ENCODE results near the gene LMOD1. TPM values are rescaled to one million over a fixed set of nuclear protein-coding genes. Genes with fewer than 3 reads are reported as not detected.

The LMOD1 gene
- polyA plus RNA-seq, 3 donors = not detected

GRCh38 chr1:201921952-201922558 lies 24.3 kb downstream of the LMOD1 start:
- DNase-seq = no peak
- no peaks in the 10 kb centered on the region for H3K79me2 ChIP-seq (ENCODE audit: insufficient read depth, low read length)
- H3K27me3 Mint-ChIP-seq (ENCODE audit: low read depth in 3 of 3) = peaks cover 5 to 13% (median 7%) of the 10 kb centered on the region in 3 donors
- no peak overlapping the region for H3K9ac ChIP-seq (ENCODE audit: insufficient read depth, low read length, poor library complexity, severe bottlenecking)
- no peak overlapping the region for H3K27ac Mint-ChIP-seq
- H3K36me3 ChIP-seq (replicated peaks in 1 of 2; ENCODE audit: control insufficient read depth in 1 of 2, insufficient read depth in 2 of 2, low read length in 2 of 2) = no peaks in the 10 kb centered on the region
- H3K36me3 Mint-ChIP-seq = no peaks in the 10 kb centered on the region
- no peaks in the 10 kb centered on the region for H3K4me1 Mint-ChIP-seq
- H3K9me3 ChIP-seq (replicated peaks in 1 of 2; ENCODE audit: control insufficient read depth in 1 of 2, insufficient read depth in 1 of 2, low read length in 2 of 2) = no peaks in the 10 kb centered on the region
- H3K4me3 ChIP-seq (replicated peaks in 1 of 3; ENCODE audit: low read depth in 2 of 3, low read length in 3 of 3) = no peak overlapping the region
- peaks cover 3 to 27% (median 15%) of the 10 kb centered on the region in 7 donors for H3K9me3 Mint-ChIP-seq
- H3K4me1 ChIP-seq (ENCODE audit: control insufficient read depth in 1 of 2, insufficient read depth in 2 of 2, low read length in 2 of 2) = no peaks in the 10 kb centered on the region
- no peak overlapping the region for H3K27ac ChIP-seq (ENCODE audit: low read depth in 1 of 2, low read length in 2 of 2)
- H4K20me1 ChIP-seq (ENCODE audit: insufficient read depth, low read length) = no peaks in the 10 kb centered on the region
- no peak overlapping the region for H2AFZ ChIP-seq (ENCODE audit: insufficient read depth, low read depth, low read length, poor library complexity, severe bottlenecking)
- no peaks in the 10 kb centered on the region for H3K27me3 ChIP-seq (ENCODE audit: control insufficient read depth in 2 of 2, insufficient read depth in 2 of 2, low read length in 2 of 2)
- TF ChIP-seq, protein P1, sequence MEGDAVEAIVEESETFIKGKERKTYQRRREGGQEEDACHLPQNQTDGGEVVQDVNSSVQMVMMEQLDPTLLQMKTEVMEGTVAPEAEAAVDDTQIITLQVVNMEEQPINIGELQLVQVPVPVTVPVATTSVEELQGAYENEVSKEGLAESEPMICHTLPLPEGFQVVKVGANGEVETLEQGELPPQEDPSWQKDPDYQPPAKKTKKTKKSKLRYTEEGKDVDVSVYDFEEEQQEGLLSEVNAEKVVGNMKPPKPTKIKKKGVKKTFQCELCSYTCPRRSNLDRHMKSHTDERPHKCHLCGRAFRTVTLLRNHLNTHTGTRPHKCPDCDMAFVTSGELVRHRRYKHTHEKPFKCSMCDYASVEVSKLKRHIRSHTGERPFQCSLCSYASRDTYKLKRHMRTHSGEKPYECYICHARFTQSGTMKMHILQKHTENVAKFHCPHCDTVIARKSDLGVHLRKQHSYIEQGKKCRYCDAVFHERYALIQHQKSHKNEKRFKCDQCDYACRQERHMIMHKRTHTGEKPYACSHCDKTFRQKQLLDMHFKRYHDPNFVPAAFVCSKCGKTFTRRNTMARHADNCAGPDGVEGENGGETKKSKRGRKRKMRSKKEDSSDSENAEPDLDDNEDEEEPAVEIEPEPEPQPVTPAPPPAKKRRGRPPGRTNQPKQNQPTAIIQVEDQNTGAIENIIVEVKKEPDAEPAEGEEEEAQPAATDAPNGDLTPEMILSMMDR (IDR thresholded peaks at IDR 0.05) = no peak
- no peak overlapping the region for H3K4me2 ChIP-seq (replicated peaks; ENCODE audit: extremely low read depth, low read length, poor library complexity, severe bottlenecking)
- 100% methylated on average over 1 of the region's 3 CpGs for WGBS (ENCODE audit: insufficient coverage)
- no peak overlapping the region for H3K4me3 Mint-ChIP-seq
- intact Hi-C loops (cut with micrococcal nuclease) = no loop called here

GRCh38 chr1:201918343-201918742 lies 28.0 kb downstream of the LMOD1 start:
- Histone ChIP-seq H3K79me2 (ENCODE audit: insufficient read depth, low read length) (no peaks in the 10 kb centered on the region), H3K4me2 (replicated peaks; ENCODE audit: extremely low read depth, low read length, poor library complexity, severe bottlenecking) (no peak overlapping the region), H3K36me3 (replicated peaks in 1 of 2; ENCODE audit: control insufficient read depth in 1 of 2, insufficient read depth in 2 of 2, low read length in 2 of 2) (no peaks in the 10 kb centered on the region), H3K9me3 (replicated peaks in 1 of 2; ENCODE audit: control insufficient read depth in 1 of 2, insufficient read depth in 1 of 2, low read length in 2 of 2) (no peaks in the 10 kb centered on the region), H4K20me1 (ENCODE audit: insufficient read depth, low read length) (no peaks in the 10 kb centered on the region), H3K27me3 (ENCODE audit: control insufficient read depth in 2 of 2, insufficient read depth in 2 of 2, low read length in 2 of 2) (no peaks in the 10 kb centered on the region), H2AFZ (ENCODE audit: insufficient read depth, low read depth, low read length, poor library complexity, severe bottlenecking) (no peak overlapping the region), H3K27ac (ENCODE audit: low read depth in 1 of 2, low read length in 2 of 2) (no peak overlapping the region), H3K4me3 (replicated peaks in 1 of 3; ENCODE audit: low read depth in 2 of 3, low read length in 3 of 3) (no peak overlapping the region), H3K4me1 (ENCODE audit: control insufficient read depth in 1 of 2, insufficient read depth in 2 of 2, low read length in 2 of 2) (no peaks in the 10 kb centered on the region), H3K9ac (ENCODE audit: insufficient read depth, low read length, poor library complexity, severe bottlenecking) (no peak overlapping the region)
- Mint-ChIP-seq H3K27me3 (ENCODE audit: low read depth in 3 of 3) (peaks cover 3 to 13% (median 5%) of the 10 kb centered on the region in 3 donors), H3K4me3 (no peak overlapping the region), H3K36me3 (no peaks in the 10 kb centered on the region), H3K4me1 (no peaks in the 10 kb centered on the region), H3K27ac (no peak overlapping the region), H3K9me3 (peaks cover 3 to 21% (median 14%) of the 10 kb centered on the region in 7 donors)
- DNase-seq = no peak
- WGBS (ENCODE audit: insufficient coverage) = 90% methylated on average over 5 of the region's 5 CpGs
- TF ChIP-seq, protein P1 (IDR thresholded peaks at IDR 0.05) = no peak
- intact Hi-C loops (cut with micrococcal nuclease) = no loop called here

Measured in CD14-positive monocyte (primary cell).